T-helper 9 cell (primary cell): ENCODE data around the gene LHX5.
A peak's percentile ranks its signal among the peaks of the same experiment; 100 is the strongest.

Source experiments
- DNase-seq: peaks from one replicate; pipeline ENCODE4 v3.0.0-alpha.2; 2020

Gene LHX5

GRCh38 chr12:113464852-113465719 is 6.6 kb downstream of the LHX5 start:
- no peak for DNase-seq

DNA sequence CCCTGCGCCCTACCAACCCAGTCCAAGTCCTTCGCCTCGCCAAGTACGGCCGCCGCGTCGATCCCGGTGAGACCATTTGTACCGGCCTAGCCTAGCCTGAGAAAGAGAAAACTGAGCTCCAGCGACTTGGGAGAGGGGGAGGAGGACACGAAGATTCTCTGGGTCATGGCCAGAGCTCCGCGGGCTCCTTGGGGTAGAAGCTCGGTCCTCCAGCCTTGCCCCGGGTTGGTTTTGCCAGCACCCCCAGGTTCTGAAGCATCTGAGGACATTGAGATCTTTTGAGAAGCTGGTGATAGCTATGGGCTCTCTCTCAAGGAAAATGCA is 7.3 kb downstream of the LHX5 start:
- no peak for DNase-seq

- no peak for DNase-seq
Measured at GRCh38 chr12:113463746-113464451, 7.8 kb downstream of the LHX5 start.

DNA sequence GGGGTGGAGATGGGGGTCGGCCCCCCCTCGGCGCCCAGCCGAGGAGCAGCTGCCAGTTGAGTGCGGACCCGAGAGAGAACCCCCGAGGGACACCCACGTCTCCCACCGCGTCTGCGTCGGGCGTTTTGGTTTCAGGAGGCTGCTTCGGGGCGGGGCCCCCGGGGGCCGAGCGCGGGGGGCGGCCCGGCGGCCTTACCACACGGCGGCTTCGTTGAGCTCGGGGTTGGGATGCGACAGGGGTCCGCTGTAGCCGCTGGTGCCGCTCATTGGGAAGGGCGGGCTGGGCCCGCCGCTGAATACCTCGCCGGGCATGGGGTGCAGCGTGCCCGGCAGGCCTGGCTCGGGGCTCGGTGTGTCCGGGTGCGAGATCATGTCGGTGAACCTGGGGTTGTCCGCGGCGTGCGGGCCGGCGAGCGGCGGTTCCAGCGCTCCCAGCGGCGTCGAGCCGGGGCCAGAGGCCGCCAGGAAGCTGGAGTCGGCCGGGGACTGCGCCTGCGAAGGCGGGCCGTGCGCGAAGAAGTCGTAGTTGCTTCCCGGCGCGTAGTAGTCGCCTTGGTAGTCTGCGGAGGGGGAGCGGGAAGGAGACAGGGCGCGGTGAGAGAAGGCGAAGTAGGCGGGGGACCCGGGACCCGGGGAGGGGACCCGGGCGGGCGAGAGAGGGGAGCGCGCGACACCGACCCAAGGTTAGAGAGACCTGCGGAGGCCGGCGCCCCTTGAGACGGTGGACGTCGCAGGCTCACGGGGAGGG is 8.5 kb downstream of the LHX5 start:
- DNase-seq, result no peak

- peak; percentile 58 for DNase-seq
Measured at GRCh38 chr12:113462117-113462774, 9.4 kb downstream of the LHX5 start.

DNA sequence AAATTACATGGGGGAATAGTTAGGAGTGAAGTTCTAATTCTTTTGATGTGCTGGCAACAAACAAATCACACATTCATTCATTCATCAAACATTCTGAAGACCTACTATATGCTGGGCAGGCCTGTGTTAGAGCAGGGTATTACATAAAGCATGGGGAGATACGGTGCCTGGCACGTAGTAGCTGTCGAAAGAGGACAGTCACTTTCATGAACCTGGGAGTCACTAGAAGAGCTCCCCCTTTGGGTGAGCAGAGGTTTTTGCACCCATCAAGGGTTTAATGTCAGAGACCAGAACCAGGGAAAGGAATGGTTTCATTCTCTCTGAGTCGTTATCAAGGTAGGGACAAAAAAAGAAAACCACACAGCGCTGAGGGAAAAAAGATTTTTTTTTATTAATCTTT is 10.0 kb downstream of the LHX5 start:
- no peak for DNase-seq

DNA sequence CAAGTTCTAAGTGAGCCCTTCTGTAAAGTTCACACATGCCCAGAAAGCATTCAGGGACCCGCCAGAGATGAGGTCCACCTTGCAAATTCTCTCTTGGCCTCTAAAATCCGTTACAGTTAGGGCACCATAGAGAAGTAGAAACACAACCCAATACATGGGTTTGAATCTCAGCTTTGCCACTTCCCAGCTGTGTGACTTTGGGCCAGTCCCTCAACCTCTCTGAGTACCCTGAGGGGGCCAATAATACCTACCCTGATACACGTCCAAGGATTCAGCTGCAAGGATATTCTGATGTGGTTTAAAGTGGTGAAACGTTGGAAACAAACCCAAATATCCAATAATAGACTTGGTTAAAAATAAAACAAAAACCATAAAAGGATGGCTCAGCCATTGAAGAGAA is 11.7 kb downstream of the LHX5 start:
- DNase-seq, result no peak

DNA sequence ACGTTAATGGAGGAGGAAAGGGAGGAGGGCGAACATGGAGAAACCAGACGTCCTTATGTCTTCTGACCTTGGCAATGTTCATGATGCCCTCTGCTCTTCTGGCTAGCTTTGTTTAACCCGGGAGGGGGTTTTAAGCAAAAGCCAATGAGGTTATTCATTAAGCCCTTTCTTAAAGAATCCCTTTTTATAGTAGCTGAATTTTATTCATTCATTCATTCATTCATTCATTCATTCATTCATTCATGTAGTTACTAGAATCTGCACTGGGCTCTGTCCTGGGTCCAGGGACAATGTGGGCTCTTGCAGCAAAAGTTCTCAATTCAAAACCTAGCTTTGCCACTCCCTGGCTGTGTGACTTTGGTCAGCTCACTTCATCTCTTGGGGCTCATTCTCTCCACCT is 14.0 kb downstream of the LHX5 start:
- no peak for DNase-seq

GRCh38 chr12:113457185-113457584 is 14.5 kb downstream of the LHX5 start:
- no peak for DNase-seq

DNA sequence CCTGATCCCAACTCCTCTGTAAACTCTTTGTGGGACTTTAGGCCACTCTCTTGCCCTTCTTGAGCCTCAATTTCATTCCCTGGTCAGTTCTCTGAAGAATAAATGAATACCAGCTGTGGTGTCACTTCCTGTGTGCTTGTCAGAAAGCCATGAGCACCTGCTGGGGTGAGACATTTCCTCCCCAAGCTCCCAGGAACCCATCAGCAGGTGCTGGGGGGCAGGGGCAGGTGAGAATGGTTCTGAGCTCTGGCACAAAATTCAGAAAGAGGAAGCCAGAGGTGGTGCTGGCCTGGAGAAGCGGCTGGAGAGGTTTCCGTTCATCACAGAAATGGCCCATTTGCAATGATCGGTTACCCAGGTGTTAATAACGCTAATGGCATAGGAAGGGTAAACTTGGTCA is 14.9 kb downstream of the LHX5 start:
- no peak for DNase-seq

DNA sequence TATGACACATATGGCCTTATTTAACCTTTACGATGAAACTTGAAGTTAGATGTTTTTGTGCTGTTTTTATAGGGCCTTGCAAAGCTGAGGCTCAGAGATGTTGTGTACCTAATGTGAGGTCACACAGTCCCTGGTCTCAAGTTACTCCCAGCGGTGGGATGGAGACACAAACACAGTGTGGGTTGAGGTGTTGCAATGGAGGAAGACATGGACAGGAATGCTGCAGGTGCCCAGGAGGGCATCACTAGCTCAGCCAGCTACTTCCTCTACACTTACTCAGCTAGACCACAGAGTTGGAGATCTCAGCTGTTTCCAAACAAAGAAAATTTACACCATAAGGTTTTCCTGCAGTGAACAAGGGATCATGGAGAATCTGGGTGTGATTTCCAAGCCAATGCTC is 15.5 kb downstream of the LHX5 start:
- no peak for DNase-seq

DNA sequence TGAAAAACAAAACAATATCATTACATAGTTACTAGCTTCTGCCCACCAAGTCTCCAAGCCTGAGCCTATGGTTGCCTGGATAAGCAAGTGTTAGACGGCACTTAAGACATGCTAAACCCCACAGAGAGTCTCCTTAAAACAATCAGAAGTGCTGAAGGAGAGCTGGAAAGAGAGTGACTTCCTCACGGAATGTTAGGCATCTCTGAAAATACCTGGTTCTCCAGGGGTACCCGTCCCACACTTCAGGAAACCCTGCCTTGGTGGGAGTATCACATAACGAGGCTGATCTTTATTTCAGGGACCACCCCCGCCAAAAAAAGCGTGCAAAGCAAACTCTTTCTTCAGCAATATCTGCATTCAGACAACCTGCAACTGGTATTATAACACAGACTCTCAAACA is 18.3 kb downstream of the LHX5 start:
- no peak for DNase-seq

GRCh38 chr12:113452458-113452857 is 19.2 kb downstream of the LHX5 start:
- DNase-seq, result no peak

- DNase-seq, result no peak
Measured at GRCh38 chr12:113449839-113450238, 21.8 kb downstream of the LHX5 start.

DNA sequence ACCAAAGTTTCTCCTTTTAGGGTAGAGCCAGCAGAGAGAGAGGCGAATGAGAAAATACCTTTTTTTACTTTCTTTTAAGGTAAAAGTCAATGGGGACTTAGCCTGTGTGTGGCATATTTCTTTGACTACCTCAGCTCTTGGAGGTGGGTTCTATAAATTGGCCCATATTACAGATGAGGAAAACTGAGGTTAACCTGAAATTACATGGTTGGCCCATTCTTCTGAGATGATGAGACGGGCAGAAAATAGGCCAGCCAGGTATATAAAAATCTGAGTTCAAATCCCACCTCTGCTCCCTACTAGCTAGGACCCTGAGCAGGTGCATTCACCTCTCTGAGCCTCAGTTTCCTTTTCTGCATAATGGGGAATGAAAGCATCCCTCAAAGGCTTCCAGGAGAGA is 22.4 kb downstream of the LHX5 start:
- DNase-seq, result no peak

- no peak for DNase-seq
Measured at GRCh38 chr12:113448873-113449272, 22.8 kb downstream of the LHX5 start.

DNA sequence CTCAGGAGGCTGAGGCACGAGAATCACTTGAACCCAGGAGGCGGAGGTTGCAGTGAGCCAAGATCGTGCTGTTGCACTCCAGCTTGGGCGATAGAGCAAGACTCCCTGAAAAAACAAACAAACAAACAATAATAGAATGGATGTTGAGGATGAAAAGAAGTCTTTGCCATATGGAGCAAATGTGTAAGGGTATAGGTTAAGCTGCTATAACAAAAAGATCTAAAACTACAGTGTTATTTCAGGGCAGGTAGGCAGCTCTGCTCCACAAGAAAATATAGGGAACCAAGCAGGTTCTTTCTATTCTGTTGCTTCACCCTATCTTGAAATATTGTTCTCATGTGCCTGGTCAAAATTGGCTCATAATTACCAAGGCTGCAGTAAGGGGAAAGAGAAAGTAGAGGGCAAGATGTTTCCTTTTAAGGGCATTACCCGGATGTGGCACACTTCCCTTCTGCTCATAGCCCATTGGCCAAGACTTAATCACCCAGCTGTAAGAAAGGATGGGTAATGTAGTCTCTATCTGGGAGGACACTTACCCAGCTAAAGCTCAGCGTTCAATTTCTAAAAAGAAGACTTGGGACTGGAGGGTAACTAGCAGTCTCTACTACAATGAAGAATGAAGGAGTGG is 26.0 kb downstream of the LHX5 start:
- DNase-seq, result no peak

GRCh38 chr12:113443030-113443539 is 28.6 kb downstream of the LHX5 start:
- no peak for DNase-seq

GRCh38 chr12:113440947-113441782 is 30.5 kb downstream of the LHX5 start:
- no peak for DNase-seq

DNA sequence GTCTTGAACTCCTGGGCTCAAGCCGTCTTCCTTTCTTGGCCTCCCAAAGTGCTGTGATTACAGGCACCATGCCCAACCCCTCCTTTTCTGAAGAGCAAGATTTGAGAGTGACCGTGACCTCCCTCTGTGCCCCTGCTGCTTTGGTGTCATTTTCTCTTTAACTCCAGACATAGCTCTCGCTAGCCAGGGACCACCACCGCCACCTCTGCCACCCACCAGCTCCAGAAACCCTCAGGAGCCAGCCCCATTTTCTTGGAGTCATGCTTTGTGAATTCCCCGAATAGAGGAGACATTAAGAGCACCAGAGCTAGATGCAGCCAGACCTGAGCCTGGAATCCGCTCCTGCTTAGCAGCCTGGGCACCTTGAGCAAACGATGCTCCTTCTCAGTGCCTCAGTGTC is 31.3 kb downstream of the LHX5 start:
- DNase-seq, result no peak

DNA sequence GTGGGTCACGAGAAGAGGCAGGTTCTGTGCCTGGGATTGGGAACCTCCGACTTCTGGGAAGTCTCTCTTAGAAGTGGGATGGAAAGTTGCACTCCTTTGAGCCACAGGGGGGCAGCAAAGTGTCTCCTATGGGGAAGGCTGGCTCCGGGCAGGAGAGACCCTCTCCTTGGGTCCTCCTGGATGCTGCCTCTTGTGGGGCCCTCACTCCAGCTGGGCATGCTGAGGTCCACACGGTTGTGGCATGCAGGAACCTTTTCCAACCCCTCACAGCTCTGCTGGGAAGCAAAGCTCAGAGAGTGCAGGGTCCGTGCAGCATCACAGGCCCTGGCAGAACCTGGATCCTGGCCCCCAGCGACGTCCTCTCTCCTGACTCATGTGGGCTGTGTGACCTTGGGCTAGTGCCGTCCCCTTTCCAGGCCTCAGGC is 32.1 kb downstream of the LHX5 start:
- DNase-seq, result no peak

- no peak for DNase-seq
Measured at GRCh38 chr12:113439301-113439597, 32.4 kb downstream of the LHX5 start.
